HS-27A (cell line): Measurements from ENCODE around the gene PKNOX1.
"Not testable (repeated sequence)": the region's sequence is repeated elsewhere in the genome, so short reads cannot be mapped to it uniquely, and the experiment has no call there.

Experiments used
- DNase-seq: peaks from one replicate; pipeline ENCODE4 v3.0.0-alpha.2; 2012; ENCODE audit warnings: low read depth, missing footprints

PKNOX1 gene

GRCh38 chr21:43021191-43021590 lies 46.8 kb downstream of the PKNOX1 start:
- no peak for DNase-seq

- DNase-seq = no peak
Observed at GRCh38 chr21:43021756-43022600, 47.6 kb downstream of the PKNOX1 start.

GRCh38 chr21:43023175-43023574 lies 48.8 kb downstream of the PKNOX1 start:
- DNase-seq = no peak

GRCh38 chr21:43024439-43025136 lies 50.2 kb downstream of the PKNOX1 start:
- no peak for DNase-seq

- no peak for DNase-seq
Observed at GRCh38 chr21:43025636-43026180, 51.3 kb downstream of the PKNOX1 start.

GRCh38 chr21:43027846-43028731 lies 53.7 kb downstream of the PKNOX1 start:
- DNase-seq = no peak

- DNase-seq = no peak
Observed at GRCh38 chr21:43029785-43030184, 55.4 kb downstream of the PKNOX1 start.

- DNase-seq = no peak
Observed at GRCh38 chr21:43031121-43031619, 56.8 kb downstream of the PKNOX1 start.

GRCh38 chr21:43034101-43034500 lies 59.7 kb downstream of the PKNOX1 start:
- DNase-seq = no peak

- no peak for DNase-seq
Observed at GRCh38 chr21:43034826-43035225, 60.5 kb downstream of the PKNOX1 start.

- not testable (repeated sequence) for DNase-seq
Observed at GRCh38 chr21:43036889-43037288, 62.5 kb downstream of the PKNOX1 start.

- DNase-seq = not testable (repeated sequence)
Observed at GRCh38 chr21:43037918-43038658, 63.7 kb downstream of the PKNOX1 start.

GRCh38 chr21:43038659-43039044 lies 64.3 kb downstream of the PKNOX1 start:
- not testable (repeated sequence) for DNase-seq

GRCh38 chr21:43042169-43042568 lies 67.8 kb downstream of the PKNOX1 start:
- not testable (repeated sequence) for DNase-seq

GRCh38 chr21:43043291-43043690 lies 68.9 kb downstream of the PKNOX1 start:
- not testable (repeated sequence) for DNase-seq

GRCh38 chr21:43044547-43044946 lies 70.2 kb downstream of the PKNOX1 start:
- not testable (repeated sequence) for DNase-seq

GRCh38 chr21:43045165-43045875 lies 71.0 kb downstream of the PKNOX1 start:
- DNase-seq = not testable (repeated sequence)

GRCh38 chr21:43045876-43046821 lies 71.8 kb downstream of the PKNOX1 start:
- DNase-seq = not testable (repeated sequence)

GRCh38 chr21:43053112-43053511 lies 78.8 kb downstream of the PKNOX1 start:
- not testable (repeated sequence) for DNase-seq
